GM23338 (cell line): ENCODE data around the gene NDUFAF5. TPM values are rescaled to one million over a fixed set of nuclear protein-coding genes. Genes with fewer than 3 reads are reported as not detected.

Experiments used
- ATAC-seq: fragments of 200-7000 bp; cut with Tn5 transposase; 3 replicates; pipeline ENCODE4 v1.9.1; 2020
- DNase-seq: peaks from one replicate; pipeline ENCODE4 v3.0.0-alpha.2; 2015; ENCODE audit warnings: low spot score
- H2AFZ ChIP-seq: fragments of 200-600 bp; sonication (generic); 2 replicates; pipeline ENCODE4 v1.8.0; 2016; ENCODE audit warnings: antibody characterized with exemption, mild to moderate bottlenecking, moderate library complexity
- H3F3A ChIP-seq: fragments of 200-600 bp; sonication (generic); replicated peaks from 2 replicates; pipeline ENCODE4 v1.8.0; 2017; ENCODE audit warnings: antibody characterized with exemption, mixed run types, low read depth
- H3K27ac ChIP-seq: fragments of 200-600 bp; sonication (generic); 2 replicates; pipeline ENCODE4 v1.6.1; 2016; ENCODE audit warnings: low read depth
- H3K27me3 ChIP-seq: fragments of 200-600 bp; sonication (generic); 2 replicates; pipeline ENCODE4 v1.8.0; 2016; ENCODE audit warnings: mild to moderate bottlenecking, mixed run types, moderate library complexity; ENCODE audit not compliant: insufficient read depth
- H3K36me3 ChIP-seq: fragments of 200-600 bp; sonication (generic); 2 replicates; pipeline ENCODE4 v1.8.0; 2016; ENCODE audit warnings: mild to moderate bottlenecking; ENCODE audit not compliant: insufficient read depth
- H3K4me1 ChIP-seq: fragments of 200-600 bp; sonication (generic); 2 replicates; pipeline ENCODE4 v1.8.0; 2016; ENCODE audit warnings: mild to moderate bottlenecking, moderate library complexity; ENCODE audit not compliant: insufficient read depth
- H3K4me2 ChIP-seq: fragments of 200-600 bp; sonication (generic); 2 replicates; pipeline ENCODE4 v1.7.1; 2017; ENCODE audit warnings: mixed run types
- H3K4me3 ChIP-seq: fragments of 200-600 bp; sonication (generic); 2 replicates; pipeline ENCODE4 v1.6.1; 2016; ENCODE audit warnings: mixed run types
- H3K79me2 ChIP-seq: fragments of 200-600 bp; sonication (generic); replicated peaks from 2 replicates; pipeline ENCODE4 v1.8.0; 2017; ENCODE audit warnings: mild to moderate bottlenecking; ENCODE audit not compliant: insufficient read depth
- H3K9me2 ChIP-seq: fragments of 200-600 bp; sonication (generic); 2 replicates; pipeline ENCODE4 v1.8.0; 2017; ENCODE audit not compliant: insufficient read depth
- H4K20me1 ChIP-seq: fragments of 200-600 bp; sonication (generic); replicated peaks from 2 replicates; pipeline ENCODE4 v1.8.0; 2017; ENCODE audit warnings: mild to moderate bottlenecking; ENCODE audit not compliant: insufficient read depth
- H3K27ac Mint-ChIP-seq: 2 replicates; pipeline ENCODE4 v1.8.0; 2020; ENCODE audit warnings: inconsistent platforms, mild to moderate bottlenecking, moderate library complexity, mixed read lengths
- H3K27me3 Mint-ChIP-seq: 3 replicates; pipeline ENCODE4 v1.8.0; 2022; ENCODE audit warnings: low read depth, mild to moderate bottlenecking, moderate library complexity, mixed read lengths, inconsistent platforms; ENCODE audit not compliant: insufficient read depth, poor library complexity
- H3K36me3 Mint-ChIP-seq: 3 replicates; pipeline ENCODE4 v1.8.0; 2021; ENCODE audit warnings: low read depth, mild to moderate bottlenecking, inconsistent platforms, moderate library complexity, mixed read lengths
- H3K4me1 Mint-ChIP-seq: 3 replicates; pipeline ENCODE4 v1.8.0; 2020; ENCODE audit warnings: mild to moderate bottlenecking, inconsistent platforms, mixed read lengths
- H3K4me3 Mint-ChIP-seq: 3 replicates; pipeline ENCODE4 v1.8.0; 2021; ENCODE audit warnings: moderate library complexity, mild to moderate bottlenecking, inconsistent platforms, mixed read lengths
- H3K9me3 Mint-ChIP-seq: 3 replicates; pipeline ENCODE4 v1.8.0; 2020; ENCODE audit warnings: moderate library complexity, mild to moderate bottlenecking, inconsistent platforms, mixed read lengths
- CREB1 ChIP-seq: fragments of 250-450 bp; sonication (Bioruptor Pico); IDR thresholded peaks from 2 replicates; pipeline ENCODE4 v1.5.0; 2020; ENCODE audit warnings: low read depth, mild to moderate bottlenecking, moderate library complexity
- EZH2 ChIP-seq: fragments of 200-600 bp; sonication (generic); IDR thresholded peaks from one replicate; pipeline ENCODE4 v1.8.0; 2017; ENCODE audit warnings: antibody characterized with exemption, mild to moderate bottlenecking, low read depth; ENCODE audit not compliant: unreplicated experiment
- EZH2phosphoT487 ChIP-seq: fragments of 200-600 bp; sonication (generic); IDR thresholded peaks from one replicate; pipeline ENCODE4 v1.8.1; 2018; ENCODE audit warnings: antibody characterized with exemption; ENCODE audit not compliant: unreplicated experiment
- JUNB ChIP-seq: IDR thresholded peaks from one replicate; pipeline ENCODE4 v1.6.1; 2016; ENCODE audit warnings: antibody characterized with exemption; ENCODE audit not compliant: unreplicated experiment
- NANOG ChIP-seq: IDR thresholded peaks from 2 replicates; pipeline ENCODE4 v1.6.1; 2016; ENCODE audit warnings: antibody characterized with exemption, borderline replicate concordance
- POLR2AphosphoS5 ChIP-seq: IDR thresholded peaks from 2 replicates; pipeline ENCODE4 v1.6.1; 2016; ENCODE audit warnings: antibody characterized with exemption, low read depth
- STAT1 ChIP-seq: IDR thresholded peaks from one replicate; pipeline ENCODE4 v1.6.1; 2016; ENCODE audit warnings: antibody characterized with exemption; ENCODE audit not compliant: unreplicated experiment
- ZNF114 ChIP-seq: fragments of 250-450 bp; sonication (Bioruptor Pico); IDR thresholded peaks from 2 replicates; pipeline ENCODE4 v1.5.0; 2020; ENCODE audit warnings: mild to moderate bottlenecking, moderate library complexity
- ZNF331 ChIP-seq: fragments of 250-450 bp; sonication (Bioruptor Pico); IDR thresholded peaks from 2 replicates; pipeline ENCODE4 v1.5.0; 2020; ENCODE audit warnings: low read depth, mild to moderate bottlenecking, moderate library complexity
- polyA plus RNA-seq: library from polyadenylated mRNA; unstranded; fragments of >200 nt; fragmentation: Nextera tagmentation; extraction: Ambion mirVana; gene quantifications from 2 replicates; pipeline ENCODE4 v1.2.1, GENCODE V29; 2016
- total RNA-seq: library from RNA; depleted of rRNA; stranded (reverse); fragments of >200 nt; shearing (Covaris generic); gene quantifications from 2 replicates; pipeline ENCODE4 v1.2.3, GENCODE V29; 2014
- TF ChIP-seq, protein P1 (sequence below): fragments of 250-450 bp; sonication (Bioruptor Pico); IDR thresholded peaks from 2 replicates; pipeline ENCODE4 v1.5.0; 2020; ENCODE audit warnings: mild to moderate bottlenecking, moderate library complexity
- TF ChIP-seq, protein P2 (sequence below): IDR thresholded peaks from one replicate; pipeline ENCODE4 v1.6.1; 2018; ENCODE audit warnings: antibody characterized with exemption; ENCODE audit not compliant: unreplicated experiment
- TF ChIP-seq, protein P3 (sequence below), 2 experiments: fragments of 200-600 bp in 1 of 2; sonication (generic) in 1 of 2; conservative IDR thresholded peaks; 2 replicates each; pipeline versions ENCODE4 v1.5.1 to v1.6.1; 2016 to 2017; ENCODE audit warnings: antibody characterized with exemption in 2 of 2, low read depth in 2 of 2, mild to moderate bottlenecking in 2 of 2, moderate library complexity in 1 of 2
- TF ChIP-seq, protein P4 (sequence below): IDR thresholded peaks from 2 replicates; pipeline ENCODE4 v1.6.1; 2016; ENCODE audit warnings: antibody characterized with exemption

NDUFAF5 gene
- total and polyA plus RNA-seq, 2 experiments from 2014 or later = 18.0 to 33.0 TPM

DNA sequence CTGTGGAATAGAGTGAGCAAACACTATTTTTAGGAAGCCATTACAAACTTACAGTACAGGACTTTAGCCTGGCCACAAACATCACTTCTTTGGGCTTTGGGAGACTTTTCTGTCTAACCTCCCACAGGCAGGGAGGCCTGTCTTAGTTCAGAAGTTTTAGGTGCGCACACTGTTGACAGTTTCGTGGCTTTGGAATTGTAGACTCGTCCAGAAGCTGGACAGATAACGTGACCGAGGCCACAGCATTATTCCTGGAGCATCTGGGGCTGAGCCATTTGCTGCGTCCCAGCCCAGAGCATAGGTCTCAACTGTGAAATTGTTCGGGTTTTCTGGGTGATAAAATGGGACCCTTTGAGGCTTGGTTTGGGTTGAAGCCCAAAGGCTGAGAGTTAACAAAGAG is 53.8 kb downstream of the NDUFAF5 start:
- H3K79me2 ChIP-seq = no peaks in the 10 kb centered on the region
- Mint-ChIP-seq H3K4me1 (no peaks in the 10 kb centered on the region), H3K9me3 (no peaks in the 10 kb centered on the region), H3K27ac (no peak overlapping the region), H3K27me3 (no peaks in the 10 kb centered on the region), H3K36me3 (no peaks in the 10 kb centered on the region), H3K4me3 (no peak overlapping the region)
- no peaks in the 10 kb centered on the region for H3K9me2 ChIP-seq
- no peak overlapping the region for H3K4me2 ChIP-seq
- H3K4me3 ChIP-seq = no peak overlapping the region
- no peak overlapping the region for H3K27ac ChIP-seq
- H3K36me3 ChIP-seq = no peaks in the 10 kb centered on the region
- H3F3A ChIP-seq = no peaks in the 10 kb centered on the region
- ATAC-seq = no peak
- H2AFZ ChIP-seq = 0 out of 2 replicates have a peak overlapping the region, but pooled peaks have one; percentile 32
- TF ChIP-seq EZH2 = no peak
- no peak for TF ChIP-seq POLR2AphosphoS5
- TF ChIP-seq CREB1 (CRISPR knock-in tag) = no peak
- TF ChIP-seq, protein P1, sequence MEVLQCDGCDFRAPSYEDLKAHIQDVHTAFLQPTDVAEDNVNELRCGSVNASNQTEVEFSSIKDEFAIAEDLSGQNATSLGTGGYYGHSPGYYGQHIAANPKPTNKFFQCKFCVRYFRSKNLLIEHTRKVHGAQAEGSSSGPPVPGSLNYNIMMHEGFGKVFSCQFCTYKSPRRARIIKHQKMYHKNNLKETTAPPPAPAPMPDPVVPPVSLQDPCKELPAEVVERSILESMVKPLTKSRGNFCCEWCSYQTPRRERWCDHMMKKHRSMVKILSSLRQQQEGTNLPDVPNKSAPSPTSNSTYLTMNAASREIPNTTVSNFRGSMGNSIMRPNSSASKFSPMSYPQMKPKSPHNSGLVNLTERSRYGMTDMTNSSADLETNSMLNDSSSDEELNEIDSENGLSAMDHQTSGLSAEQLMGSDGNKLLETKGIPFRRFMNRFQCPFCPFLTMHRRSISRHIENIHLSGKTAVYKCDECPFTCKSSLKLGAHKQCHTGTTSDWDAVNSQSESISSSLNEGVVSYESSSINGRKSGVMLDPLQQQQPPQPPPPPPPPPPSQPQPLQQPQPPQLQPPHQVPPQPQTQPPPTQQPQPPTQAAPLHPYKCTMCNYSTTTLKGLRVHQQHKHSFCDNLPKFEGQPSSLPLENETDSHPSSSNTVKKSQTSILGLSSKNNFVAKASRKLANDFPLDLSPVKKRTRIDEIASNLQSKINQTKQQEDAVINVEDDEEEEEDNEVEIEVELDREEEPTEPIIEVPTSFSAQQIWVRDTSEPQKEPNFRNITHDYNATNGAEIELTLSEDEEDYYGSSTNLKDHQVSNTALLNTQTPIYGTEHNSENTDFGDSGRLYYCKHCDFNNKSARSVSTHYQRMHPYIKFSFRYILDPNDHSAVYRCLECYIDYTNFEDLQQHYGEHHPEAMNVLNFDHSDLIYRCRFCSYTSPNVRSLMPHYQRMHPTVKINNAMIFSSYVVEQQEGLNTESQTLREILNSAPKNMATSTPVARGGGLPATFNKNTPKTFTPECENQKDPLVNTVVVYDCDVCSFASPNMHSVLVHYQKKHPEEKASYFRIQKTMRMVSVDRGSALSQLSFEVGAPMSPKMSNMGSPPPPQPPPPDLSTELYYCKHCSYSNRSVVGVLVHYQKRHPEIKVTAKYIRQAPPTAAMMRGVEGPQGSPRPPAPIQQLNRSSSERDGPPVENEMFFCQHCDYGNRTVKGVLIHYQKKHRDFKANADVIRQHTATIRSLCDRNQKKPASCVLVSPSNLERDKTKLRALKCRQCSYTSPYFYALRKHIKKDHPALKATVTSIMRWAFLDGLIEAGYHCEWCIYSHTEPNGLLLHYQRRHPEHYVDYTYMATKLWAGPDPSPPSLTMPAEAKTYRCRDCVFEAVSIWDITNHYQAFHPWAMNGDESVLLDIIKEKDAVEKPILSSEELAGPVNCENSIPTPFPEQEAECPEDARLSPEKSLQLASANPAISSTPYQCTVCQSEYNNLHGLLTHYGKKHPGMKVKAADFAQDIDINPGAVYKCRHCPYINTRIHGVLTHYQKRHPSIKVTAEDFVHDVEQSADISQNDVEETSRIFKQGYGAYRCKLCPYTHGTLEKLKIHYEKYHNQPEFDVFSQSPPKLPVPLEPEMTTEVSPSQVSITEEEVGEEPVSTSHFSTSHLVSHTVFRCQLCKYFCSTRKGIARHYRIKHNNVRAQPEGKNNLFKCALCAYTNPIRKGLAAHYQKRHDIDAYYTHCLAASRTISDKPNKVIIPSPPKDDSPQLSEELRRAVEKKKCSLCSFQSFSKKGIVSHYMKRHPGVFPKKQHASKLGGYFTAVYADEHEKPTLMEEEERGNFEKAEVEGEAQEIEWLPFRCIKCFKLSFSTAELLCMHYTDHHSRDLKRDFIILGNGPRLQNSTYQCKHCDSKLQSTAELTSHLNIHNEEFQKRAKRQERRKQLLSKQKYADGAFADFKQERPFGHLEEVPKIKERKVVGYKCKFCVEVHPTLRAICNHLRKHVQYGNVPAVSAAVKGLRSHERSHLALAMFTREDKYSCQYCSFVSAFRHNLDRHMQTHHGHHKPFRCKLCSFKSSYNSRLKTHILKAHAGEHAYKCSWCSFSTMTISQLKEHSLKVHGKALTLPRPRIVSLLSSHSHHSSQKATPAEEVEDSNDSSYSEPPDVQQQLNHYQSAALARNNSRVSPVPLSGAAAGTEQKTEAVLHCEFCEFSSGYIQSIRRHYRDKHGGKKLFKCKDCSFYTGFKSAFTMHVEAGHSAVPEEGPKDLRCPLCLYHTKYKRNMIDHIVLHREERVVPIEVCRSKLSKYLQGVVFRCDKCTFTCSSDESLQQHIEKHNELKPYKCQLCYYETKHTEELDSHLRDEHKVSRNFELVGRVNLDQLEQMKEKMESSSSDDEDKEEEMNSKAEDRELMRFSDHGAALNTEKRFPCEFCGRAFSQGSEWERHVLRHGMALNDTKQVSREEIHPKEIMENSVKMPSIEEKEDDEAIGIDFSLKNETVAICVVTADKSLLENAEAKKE (CRISPR knock-in tag) = no peak
- TF ChIP-seq, protein P2, sequence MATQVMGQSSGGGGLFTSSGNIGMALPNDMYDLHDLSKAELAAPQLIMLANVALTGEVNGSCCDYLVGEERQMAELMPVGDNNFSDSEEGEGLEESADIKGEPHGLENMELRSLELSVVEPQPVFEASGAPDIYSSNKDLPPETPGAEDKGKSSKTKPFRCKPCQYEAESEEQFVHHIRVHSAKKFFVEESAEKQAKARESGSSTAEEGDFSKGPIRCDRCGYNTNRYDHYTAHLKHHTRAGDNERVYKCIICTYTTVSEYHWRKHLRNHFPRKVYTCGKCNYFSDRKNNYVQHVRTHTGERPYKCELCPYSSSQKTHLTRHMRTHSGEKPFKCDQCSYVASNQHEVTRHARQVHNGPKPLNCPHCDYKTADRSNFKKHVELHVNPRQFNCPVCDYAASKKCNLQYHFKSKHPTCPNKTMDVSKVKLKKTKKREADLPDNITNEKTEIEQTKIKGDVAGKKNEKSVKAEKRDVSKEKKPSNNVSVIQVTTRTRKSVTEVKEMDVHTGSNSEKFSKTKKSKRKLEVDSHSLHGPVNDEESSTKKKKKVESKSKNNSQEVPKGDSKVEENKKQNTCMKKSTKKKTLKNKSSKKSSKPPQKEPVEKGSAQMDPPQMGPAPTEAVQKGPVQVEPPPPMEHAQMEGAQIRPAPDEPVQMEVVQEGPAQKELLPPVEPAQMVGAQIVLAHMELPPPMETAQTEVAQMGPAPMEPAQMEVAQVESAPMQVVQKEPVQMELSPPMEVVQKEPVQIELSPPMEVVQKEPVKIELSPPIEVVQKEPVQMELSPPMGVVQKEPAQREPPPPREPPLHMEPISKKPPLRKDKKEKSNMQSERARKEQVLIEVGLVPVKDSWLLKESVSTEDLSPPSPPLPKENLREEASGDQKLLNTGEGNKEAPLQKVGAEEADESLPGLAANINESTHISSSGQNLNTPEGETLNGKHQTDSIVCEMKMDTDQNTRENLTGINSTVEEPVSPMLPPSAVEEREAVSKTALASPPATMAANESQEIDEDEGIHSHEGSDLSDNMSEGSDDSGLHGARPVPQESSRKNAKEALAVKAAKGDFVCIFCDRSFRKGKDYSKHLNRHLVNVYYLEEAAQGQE = no peak
- no peak for TF ChIP-seq JUNB
- TF ChIP-seq STAT1 = no peak
- no peak for TF ChIP-seq ZNF331 (CRISPR knock-in tag)
- TF ChIP-seq, protein P3, sequence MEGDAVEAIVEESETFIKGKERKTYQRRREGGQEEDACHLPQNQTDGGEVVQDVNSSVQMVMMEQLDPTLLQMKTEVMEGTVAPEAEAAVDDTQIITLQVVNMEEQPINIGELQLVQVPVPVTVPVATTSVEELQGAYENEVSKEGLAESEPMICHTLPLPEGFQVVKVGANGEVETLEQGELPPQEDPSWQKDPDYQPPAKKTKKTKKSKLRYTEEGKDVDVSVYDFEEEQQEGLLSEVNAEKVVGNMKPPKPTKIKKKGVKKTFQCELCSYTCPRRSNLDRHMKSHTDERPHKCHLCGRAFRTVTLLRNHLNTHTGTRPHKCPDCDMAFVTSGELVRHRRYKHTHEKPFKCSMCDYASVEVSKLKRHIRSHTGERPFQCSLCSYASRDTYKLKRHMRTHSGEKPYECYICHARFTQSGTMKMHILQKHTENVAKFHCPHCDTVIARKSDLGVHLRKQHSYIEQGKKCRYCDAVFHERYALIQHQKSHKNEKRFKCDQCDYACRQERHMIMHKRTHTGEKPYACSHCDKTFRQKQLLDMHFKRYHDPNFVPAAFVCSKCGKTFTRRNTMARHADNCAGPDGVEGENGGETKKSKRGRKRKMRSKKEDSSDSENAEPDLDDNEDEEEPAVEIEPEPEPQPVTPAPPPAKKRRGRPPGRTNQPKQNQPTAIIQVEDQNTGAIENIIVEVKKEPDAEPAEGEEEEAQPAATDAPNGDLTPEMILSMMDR (conservative IDR thresholded peaks at IDR 0.05; ENCODE audit: low read depth in 2 of 2) = no peak
- no peak for TF ChIP-seq ZNF114
- no peak for TF ChIP-seq EZH2phosphoT487
- no peak for TF ChIP-seq NANOG
- TF ChIP-seq, protein P4, sequence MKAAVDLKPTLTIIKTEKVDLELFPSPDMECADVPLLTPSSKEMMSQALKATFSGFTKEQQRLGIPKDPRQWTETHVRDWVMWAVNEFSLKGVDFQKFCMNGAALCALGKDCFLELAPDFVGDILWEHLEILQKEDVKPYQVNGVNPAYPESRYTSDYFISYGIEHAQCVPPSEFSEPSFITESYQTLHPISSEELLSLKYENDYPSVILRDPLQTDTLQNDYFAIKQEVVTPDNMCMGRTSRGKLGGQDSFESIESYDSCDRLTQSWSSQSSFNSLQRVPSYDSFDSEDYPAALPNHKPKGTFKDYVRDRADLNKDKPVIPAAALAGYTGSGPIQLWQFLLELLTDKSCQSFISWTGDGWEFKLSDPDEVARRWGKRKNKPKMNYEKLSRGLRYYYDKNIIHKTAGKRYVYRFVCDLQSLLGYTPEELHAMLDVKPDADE = no peak
- no peaks in the 10 kb centered on the region for H3K27me3 ChIP-seq
- no peak for DNase-seq
- no peaks in the 10 kb centered on the region for H3K4me1 ChIP-seq
- H4K20me1 ChIP-seq = no peaks in the 10 kb centered on the region
